Measurements from ENCODE around the gene KDSR. TPM values are rescaled to one million over a fixed set of nuclear protein-coding genes. Genes with fewer than 3 reads are reported as not detected.
A peak's percentile ranks its signal among the peaks of the same experiment; 100 is the strongest.

Gene KDSR
- total RNA-seq, 5 donors from 2014 or later (not counting 1 experiment from before 2014, with no cell fraction given), result 25.2 to 69.1 (median 56.3) TPM

- Histone ChIP-seq H3K4me1 (ENCODE audit: control insufficient read depth in 1 of 2, extremely low read depth in 1 of 2, insufficient read depth in 2 of 2, low read length in 2 of 2) (no peaks in the 10 kb centered on the region), H3K27me3 (replicated peaks in 1 of 2; ENCODE audit: control insufficient read depth in 2 of 2, extremely low read depth in 1 of 2, insufficient read depth in 2 of 2, low read length in 1 of 2) (no peaks in the 10 kb centered on the region), H3K4me3 (ENCODE audit: control insufficient read depth in 1 of 2, extremely low read depth in 1 of 2, low read length in 1 of 2) (no peak overlapping the region), H3K9me3 (no peaks in the 10 kb centered on the region), H3K36me3 (ENCODE audit: control insufficient read depth in 2 of 2, extremely low read depth in 1 of 2, insufficient read depth in 1 of 2, low read length in 1 of 2) (peaks cover 5 to 50% of the 10 kb centered on the region in 2 donors), H3K27ac (ENCODE audit: low read length) (no peak overlapping the region)
- H3K9me3 Mint-ChIP-seq, result no peaks in the 10 kb centered on the region
- no peak overlapping the region for H3K4me3 Mint-ChIP-seq
- DNase-seq (no peak), ATAC-seq (replicated peaks in 1 of 4) (no peak)
- peaks cover 54% of the 10 kb centered on the region for H3K36me3 Mint-ChIP-seq
- ChIA-PET CTCF (interaction anchor here in 1 of 2 donors (0.6 kb wide), 2 partner anchors 31 to 95 kb away, joined by 3 to 5 read pairs; no protein-coding TSS in a partner anchor), POLR2A (no interaction called here)
- H3K27me3 Mint-ChIP-seq, result no peaks in the 10 kb centered on the region
- no peak overlapping the region for H3K27ac Mint-ChIP-seq
- 100% methylated on average over 1 of the region's 5 CpGs for WGBS (ENCODE audit: insufficient coverage)
- H3K4me1 Mint-ChIP-seq, result peaks cover 2 to 14% (median 4%) of the 10 kb centered on the region in 3 donors
These were observed 22.7 kb downstream of the KDSR start for GRCh38 chr18:63344263-63344662.

- Histone ChIP-seq H3K36me3 (ENCODE audit: control insufficient read depth in 2 of 2, extremely low read depth in 1 of 2, insufficient read depth in 1 of 2, low read length in 1 of 2) (peaks cover 5 to 45% of the 10 kb centered on the region in 2 donors), H3K9me3 (no peaks in the 10 kb centered on the region), H3K4me1 (ENCODE audit: control insufficient read depth in 1 of 2, extremely low read depth in 1 of 2, insufficient read depth in 2 of 2, low read length in 2 of 2) (no peaks in the 10 kb centered on the region), H3K4me3 (ENCODE audit: control insufficient read depth in 1 of 2, extremely low read depth in 1 of 2, low read length in 1 of 2) (no peak overlapping the region), H3K27ac (ENCODE audit: low read length) (no peak overlapping the region), H3K27me3 (replicated peaks in 1 of 2; ENCODE audit: control insufficient read depth in 2 of 2, extremely low read depth in 1 of 2, insufficient read depth in 2 of 2, low read length in 1 of 2) (no peaks in the 10 kb centered on the region)
- POLR2A ChIA-PET, result interaction anchor here in 1 of 2 donors (0.6 kb wide), 1 partner anchor 23 kb away, joined by 3 read pairs; no protein-coding TSS in a partner anchor
- Mint-ChIP-seq H3K27ac (no peak overlapping the region), H3K36me3 (peaks cover 51% of the 10 kb centered on the region), H3K9me3 (no peaks in the 10 kb centered on the region), H3K27me3 (no peaks in the 10 kb centered on the region), H3K4me3 (no peak overlapping the region), H3K4me1 (peaks cover 2 to 14% (median 4%) of the 10 kb centered on the region in 3 donors)
- DNase-seq (peak in 13 of 35 experiments; percentile 15 to 52 (median 26)), ATAC-seq (replicated peaks in 1 of 4) (peak in 2 of 4 experiments; percentile 57 to 63)
- 45% methylated on average over 5 of the region's 5 CpGs for WGBS (ENCODE audit: insufficient coverage)
- CTCF ChIA-PET, result interaction anchor here (0.6 to 2.7 kb wide), 9 partner anchors 25 to 330 kb away, joined by 3 to 17 read pairs (median 4); no protein-coding TSS in a partner anchor
These were observed 24.8 kb downstream of the KDSR start for GRCh38 chr18:63342206-63342605.

GRCh38 chr18:63339920-63340484 is 27.0 kb downstream of the KDSR start:
- Histone ChIP-seq H3K4me3 (ENCODE audit: control insufficient read depth in 1 of 2, extremely low read depth in 1 of 2, low read length in 1 of 2) (no peak overlapping the region), H3K4me1 (ENCODE audit: control insufficient read depth in 1 of 2, extremely low read depth in 1 of 2, insufficient read depth in 2 of 2, low read length in 2 of 2) (no peaks in the 10 kb centered on the region), H3K27ac (ENCODE audit: low read length) (no peak overlapping the region), H3K27me3 (replicated peaks in 1 of 2; ENCODE audit: control insufficient read depth in 2 of 2, extremely low read depth in 1 of 2, insufficient read depth in 2 of 2, low read length in 1 of 2) (no peaks in the 10 kb centered on the region), H3K9me3 (no peaks in the 10 kb centered on the region), H3K36me3 (ENCODE audit: control insufficient read depth in 2 of 2, extremely low read depth in 1 of 2, insufficient read depth in 1 of 2, low read length in 1 of 2) (peaks cover 6 to 41% of the 10 kb centered on the region in 2 donors)
- CTCF ChIA-PET, result interaction anchor here (0.5 to 2.7 kb wide), 14 partner anchors 12 to 734 kb away, joined by 3 to 17 read pairs (median 4); partner anchors contain the start of gene PHLPP1 (in 2 of the 2)
- no peaks in the 10 kb centered on the region for H3K27me3 Mint-ChIP-seq
- no peaks in the 10 kb centered on the region for H3K9me3 Mint-ChIP-seq
- no peak overlapping the region for H3K27ac Mint-ChIP-seq
- H3K4me3 Mint-ChIP-seq, result no peak overlapping the region
- POLR2A ChIA-PET, result no interaction called here
- peaks cover 49% of the 10 kb centered on the region for H3K36me3 Mint-ChIP-seq
- peaks cover 2 to 10% (median 4%) of the 10 kb centered on the region in 3 donors for H3K4me1 Mint-ChIP-seq
- peak in 28 of 35 experiments; percentile 7 to 75 (median 42) for DNase-seq
- ATAC-seq (replicated peaks in 1 of 4), result peak in 2 of 4 experiments; percentile 52 to 82
- WGBS (ENCODE audit: insufficient coverage), result 0% methylated on average over 1 of the region's 4 CpGs

GRCh38 chr18:63336366-63337099 is 30.5 kb downstream of the KDSR start:
- H3K27ac Mint-ChIP-seq, result no peak overlapping the region
- POLR2A ChIA-PET, result no interaction called here
- H3K9me3 ChIP-seq, result no peaks in the 10 kb centered on the region
- WGBS (ENCODE audit: insufficient coverage), result 81% methylated on average over 3 of the region's 8 CpGs
- peaks cover 47% of the 10 kb centered on the region for H3K36me3 Mint-ChIP-seq
- no peaks in the 10 kb centered on the region for H3K27me3 Mint-ChIP-seq
- H3K4me3 ChIP-seq (ENCODE audit: control insufficient read depth in 1 of 2, extremely low read depth in 1 of 2, low read length in 1 of 2), result no peak overlapping the region
- H3K4me1 ChIP-seq (ENCODE audit: control insufficient read depth in 1 of 2, extremely low read depth in 1 of 2, insufficient read depth in 2 of 2, low read length in 2 of 2), result no peaks in the 10 kb centered on the region
- peaks cover 0 to 8% (median 2%) of the 10 kb centered on the region in 3 donors for H3K4me1 Mint-ChIP-seq
- H3K27ac ChIP-seq (ENCODE audit: low read length), result no peak overlapping the region
- DNase-seq (no peak), ATAC-seq (replicated peaks in 1 of 4) (no peak)
- no peak overlapping the region for H3K4me3 Mint-ChIP-seq
- H3K27me3 ChIP-seq (replicated peaks in 1 of 2; ENCODE audit: control insufficient read depth in 2 of 2, extremely low read depth in 1 of 2, insufficient read depth in 2 of 2, low read length in 1 of 2), result no peaks in the 10 kb centered on the region
- CTCF ChIA-PET, result interaction anchor here in 1 of 2 donors (0.6 to 0.9 kb wide), 2 partner anchors 205 to 320 kb away, joined by 3 to 8 read pairs; no protein-coding TSS in a partner anchor
- H3K9me3 Mint-ChIP-seq, result no peaks in the 10 kb centered on the region
- H3K36me3 ChIP-seq (ENCODE audit: control insufficient read depth in 2 of 2, extremely low read depth in 1 of 2, insufficient read depth in 1 of 2, low read length in 1 of 2), result peaks cover 10 to 29% of the 10 kb centered on the region in 2 donors

GRCh38 chr18:63331105-63331504 is 35.9 kb downstream of the KDSR start:
- CTCF ChIA-PET, result interaction anchor here in 1 of 2 donors (0.6 to 1.5 kb wide), 4 partner anchors 13 to 197 kb away, joined by 3 to 5 read pairs (median 4); no protein-coding TSS in a partner anchor
- ATAC-seq (replicated peaks in 1 of 4), result no peak
- H3K9me3 Mint-ChIP-seq, result no peaks in the 10 kb centered on the region
- H3K4me1 Mint-ChIP-seq, result no peaks in the 10 kb centered on the region
- H3K27ac Mint-ChIP-seq, result peak overlapping the region in 1 of 2 donors; percentile 36
- peaks cover 32% of the 10 kb centered on the region for H3K36me3 Mint-ChIP-seq
- H3K9me3 ChIP-seq, result no peaks in the 10 kb centered on the region
- POLR2A ChIA-PET, result interaction anchor here in 1 of 2 donors (0.7 kb wide), 1 partner anchor 875 kb away, joined by 9 read pairs; no protein-coding TSS in a partner anchor
- DNase-seq, result no peak
- no CpG with 5 or more reads among the region's 4 CpGs for WGBS (ENCODE audit: insufficient coverage)
- no peaks in the 10 kb centered on the region for H3K4me1 ChIP-seq (ENCODE audit: control insufficient read depth in 1 of 2, extremely low read depth in 1 of 2, insufficient read depth in 2 of 2, low read length in 2 of 2)
- no peaks in the 10 kb centered on the region for H3K27me3 Mint-ChIP-seq
- no peak overlapping the region for H3K4me3 Mint-ChIP-seq
- peaks cover 10 to 17% of the 10 kb centered on the region in 2 donors for H3K36me3 ChIP-seq (ENCODE audit: control insufficient read depth in 2 of 2, extremely low read depth in 1 of 2, insufficient read depth in 1 of 2, low read length in 1 of 2)
- no peak overlapping the region for H3K4me3 ChIP-seq (ENCODE audit: control insufficient read depth in 1 of 2, extremely low read depth in 1 of 2, low read length in 1 of 2)
- no peak overlapping the region for H3K27ac ChIP-seq (ENCODE audit: low read length)
- no peaks in the 10 kb centered on the region for H3K27me3 ChIP-seq (replicated peaks in 1 of 2; ENCODE audit: control insufficient read depth in 2 of 2, extremely low read depth in 1 of 2, insufficient read depth in 2 of 2, low read length in 1 of 2)

- no peaks in the 10 kb centered on the region for H3K9me3 ChIP-seq
- no peaks in the 10 kb centered on the region for H3K27me3 ChIP-seq (replicated peaks in 1 of 2; ENCODE audit: control insufficient read depth in 2 of 2, extremely low read depth in 1 of 2, insufficient read depth in 2 of 2, low read length in 1 of 2)
- Mint-ChIP-seq H3K4me3 (no peak overlapping the region), H3K27ac (no peak overlapping the region), H3K36me3 (peaks cover 25% of the 10 kb centered on the region), H3K27me3 (no peaks in the 10 kb centered on the region), H3K4me1 (no peaks in the 10 kb centered on the region), H3K9me3 (no peaks in the 10 kb centered on the region)
- H3K4me3 ChIP-seq (ENCODE audit: control insufficient read depth in 1 of 2, extremely low read depth in 1 of 2, low read length in 1 of 2), result no peak overlapping the region
- CTCF ChIA-PET, result interaction anchor here in 1 of 2 donors (1.5 kb wide), 1 partner anchor 110 kb away, joined by 5 read pairs; no protein-coding TSS in a partner anchor
- ATAC-seq (replicated peaks in 1 of 4) (no peak), DNase-seq (no peak)
- WGBS (ENCODE audit: insufficient coverage), result 90% methylated on average over 2 of the region's 7 CpGs
- POLR2A ChIA-PET, result no interaction called here
- H3K36me3 ChIP-seq (ENCODE audit: control insufficient read depth in 2 of 2, extremely low read depth in 1 of 2, insufficient read depth in 1 of 2, low read length in 1 of 2), result peaks cover 3 to 10% of the 10 kb centered on the region in 2 donors
- H3K4me1 ChIP-seq (ENCODE audit: control insufficient read depth in 1 of 2, extremely low read depth in 1 of 2, insufficient read depth in 2 of 2, low read length in 2 of 2), result no peaks in the 10 kb centered on the region
- no peak overlapping the region for H3K27ac ChIP-seq (ENCODE audit: low read length)
These were observed 37.4 kb downstream of the KDSR start for GRCh38 chr18:63329431-63330145.
